K562 (cell line): ENCODE results near the gene GMEB2. TPM values are rescaled to one million over a fixed set of nuclear protein-coding genes. Genes with fewer than 3 reads are reported as not detected.

Experiments used
- HOXB6 ChIP-seq: fragments of 250-450 bp; sonication (Bioruptor Pico); IDR thresholded peaks from 2 replicates; pipeline ENCODE4 v1.5.1; 2022; ENCODE audit warnings: mild to moderate bottlenecking, borderline replicate concordance
- MTA1 ChIP-seq: fragments of 450-650 bp; IDR thresholded peaks from 2 replicates; pipeline ENCODE4 v1.6.1; 2017; ENCODE audit warnings: borderline replicate concordance
- MXI1 ChIP-seq: IDR thresholded peaks from 2 replicates; pipeline ENCODE4 v1.6.1; 2011; ENCODE audit warnings: low read depth, mild to moderate bottlenecking, improper control_type of control experiment, low read length
- MYNN ChIP-seq, 2 experiments: sonication (generic); formaldehyde crosslinking in 1 of 2; IDR thresholded peaks; 2 replicates each; pipeline versions ENCODE4 v1.5.0 to v1.6.1; 2016 to 2020; ENCODE audit warnings: antibody characterized with exemption in 1 of 2, missing genetic modification reagents in 1 of 2
- NR1H2 ChIP-seq: sonication (generic); formaldehyde crosslinking; IDR thresholded peaks from 2 replicates; pipeline ENCODE4 v1.4.0; 2020; ENCODE audit warnings: mild to moderate bottlenecking, missing genetic modification reagents
- polyA plus RNA-seq, 8 experiments: library from polyadenylated mRNA; depleted of rRNA in 4 of 8; stranded (reverse) in 5 of 8; unstranded in 3 of 8; fragments of >200 nt; fragmentation: Nextera tagmentation in 2 of 8; fragmentation: Illumina TruSeq in 1 of 8; extraction: Ambion mirVana in 2 of 8; extraction: Trizol in 1 of 8; gene quantifications; 2 replicates each; pipeline versions ENCODE4 v1.2.1 to v1.2.3, GENCODE V29; 2011 to 2014; ENCODE audit warnings: inconsistent platforms in 1 of 8, missing spikeins in 1 of 8
- total RNA-seq, 7 experiments: library from RNA; depleted of rRNA in 6 of 7; stranded (reverse); fragments of >200 nt in 6 of 7; fragmentation: Illumina TruSeq in 2 of 7; extraction: Trizol in 2 of 7; gene quantifications; 2 replicates each; pipeline versions ENCODE4 v1.2.1 to v1.2.3, GENCODE V29; 2011 to 2021; ENCODE audit warnings: low replicate concordance in 1 of 7
- TF ChIP-seq, protein P1 (sequence below): fragments of 200-600 bp; sonication (generic); IDR thresholded peaks from one replicate; pipeline ENCODE4 v1.6.1; 2012; ENCODE audit warnings: mild to moderate bottlenecking, low read depth, low read length, inconsistent platforms
- TF ChIP-seq, protein P2 (sequence below): sonication (generic); formaldehyde crosslinking; IDR thresholded peaks from 2 replicates; pipeline ENCODE4 v1.8.1; 2023; ENCODE audit warnings: mild to moderate bottlenecking, missing genetic modification reagents, moderate library complexity
- TF ChIP-seq, protein P3 (sequence below): fragments of 250-450 bp; sonication (Bioruptor Pico); IDR thresholded peaks from 2 replicates; pipeline ENCODE4 v1.9.0; 2021; ENCODE audit warnings: mild to moderate bottlenecking

The GMEB2 gene
- total and polyA plus RNA-seq, 9 of the 15 experiments (the other 6 are each of a cell fraction or from before 2014, with no cell fraction given) = 0.03 to 13.9 (median 6.3) TPM

DNA sequence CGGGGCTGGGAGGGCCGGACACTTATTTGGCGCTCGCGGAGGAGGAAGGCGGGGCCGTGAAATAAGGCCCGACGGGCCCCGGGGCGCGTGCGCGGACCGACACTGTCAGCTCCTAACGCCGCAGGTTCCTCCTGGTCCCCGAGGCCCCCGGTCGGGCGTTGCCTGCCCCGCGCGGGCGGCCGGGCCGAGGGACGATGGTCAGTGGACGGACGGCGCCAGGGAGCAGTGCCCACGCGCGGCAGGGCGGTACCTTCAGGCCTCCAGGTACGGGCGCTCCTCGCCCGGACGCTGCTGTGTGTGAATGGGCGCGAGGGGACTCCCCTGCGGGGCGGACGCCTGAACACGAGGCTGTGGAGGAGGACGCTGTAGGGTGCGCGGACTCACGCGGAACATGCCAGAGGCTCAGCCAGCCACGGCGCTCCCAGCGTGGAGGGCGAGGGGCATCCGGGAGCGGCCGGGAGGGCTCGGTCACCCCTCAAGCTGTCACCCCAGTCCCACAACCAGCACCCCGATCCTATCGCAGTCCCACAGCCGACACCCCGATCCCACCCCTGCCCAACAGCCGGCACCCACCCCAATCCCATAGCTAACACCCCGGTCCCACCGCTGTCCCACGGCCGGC, 339 bp upstream of the GMEB2 start (continued):
- TF ChIP-seq, protein P1, sequence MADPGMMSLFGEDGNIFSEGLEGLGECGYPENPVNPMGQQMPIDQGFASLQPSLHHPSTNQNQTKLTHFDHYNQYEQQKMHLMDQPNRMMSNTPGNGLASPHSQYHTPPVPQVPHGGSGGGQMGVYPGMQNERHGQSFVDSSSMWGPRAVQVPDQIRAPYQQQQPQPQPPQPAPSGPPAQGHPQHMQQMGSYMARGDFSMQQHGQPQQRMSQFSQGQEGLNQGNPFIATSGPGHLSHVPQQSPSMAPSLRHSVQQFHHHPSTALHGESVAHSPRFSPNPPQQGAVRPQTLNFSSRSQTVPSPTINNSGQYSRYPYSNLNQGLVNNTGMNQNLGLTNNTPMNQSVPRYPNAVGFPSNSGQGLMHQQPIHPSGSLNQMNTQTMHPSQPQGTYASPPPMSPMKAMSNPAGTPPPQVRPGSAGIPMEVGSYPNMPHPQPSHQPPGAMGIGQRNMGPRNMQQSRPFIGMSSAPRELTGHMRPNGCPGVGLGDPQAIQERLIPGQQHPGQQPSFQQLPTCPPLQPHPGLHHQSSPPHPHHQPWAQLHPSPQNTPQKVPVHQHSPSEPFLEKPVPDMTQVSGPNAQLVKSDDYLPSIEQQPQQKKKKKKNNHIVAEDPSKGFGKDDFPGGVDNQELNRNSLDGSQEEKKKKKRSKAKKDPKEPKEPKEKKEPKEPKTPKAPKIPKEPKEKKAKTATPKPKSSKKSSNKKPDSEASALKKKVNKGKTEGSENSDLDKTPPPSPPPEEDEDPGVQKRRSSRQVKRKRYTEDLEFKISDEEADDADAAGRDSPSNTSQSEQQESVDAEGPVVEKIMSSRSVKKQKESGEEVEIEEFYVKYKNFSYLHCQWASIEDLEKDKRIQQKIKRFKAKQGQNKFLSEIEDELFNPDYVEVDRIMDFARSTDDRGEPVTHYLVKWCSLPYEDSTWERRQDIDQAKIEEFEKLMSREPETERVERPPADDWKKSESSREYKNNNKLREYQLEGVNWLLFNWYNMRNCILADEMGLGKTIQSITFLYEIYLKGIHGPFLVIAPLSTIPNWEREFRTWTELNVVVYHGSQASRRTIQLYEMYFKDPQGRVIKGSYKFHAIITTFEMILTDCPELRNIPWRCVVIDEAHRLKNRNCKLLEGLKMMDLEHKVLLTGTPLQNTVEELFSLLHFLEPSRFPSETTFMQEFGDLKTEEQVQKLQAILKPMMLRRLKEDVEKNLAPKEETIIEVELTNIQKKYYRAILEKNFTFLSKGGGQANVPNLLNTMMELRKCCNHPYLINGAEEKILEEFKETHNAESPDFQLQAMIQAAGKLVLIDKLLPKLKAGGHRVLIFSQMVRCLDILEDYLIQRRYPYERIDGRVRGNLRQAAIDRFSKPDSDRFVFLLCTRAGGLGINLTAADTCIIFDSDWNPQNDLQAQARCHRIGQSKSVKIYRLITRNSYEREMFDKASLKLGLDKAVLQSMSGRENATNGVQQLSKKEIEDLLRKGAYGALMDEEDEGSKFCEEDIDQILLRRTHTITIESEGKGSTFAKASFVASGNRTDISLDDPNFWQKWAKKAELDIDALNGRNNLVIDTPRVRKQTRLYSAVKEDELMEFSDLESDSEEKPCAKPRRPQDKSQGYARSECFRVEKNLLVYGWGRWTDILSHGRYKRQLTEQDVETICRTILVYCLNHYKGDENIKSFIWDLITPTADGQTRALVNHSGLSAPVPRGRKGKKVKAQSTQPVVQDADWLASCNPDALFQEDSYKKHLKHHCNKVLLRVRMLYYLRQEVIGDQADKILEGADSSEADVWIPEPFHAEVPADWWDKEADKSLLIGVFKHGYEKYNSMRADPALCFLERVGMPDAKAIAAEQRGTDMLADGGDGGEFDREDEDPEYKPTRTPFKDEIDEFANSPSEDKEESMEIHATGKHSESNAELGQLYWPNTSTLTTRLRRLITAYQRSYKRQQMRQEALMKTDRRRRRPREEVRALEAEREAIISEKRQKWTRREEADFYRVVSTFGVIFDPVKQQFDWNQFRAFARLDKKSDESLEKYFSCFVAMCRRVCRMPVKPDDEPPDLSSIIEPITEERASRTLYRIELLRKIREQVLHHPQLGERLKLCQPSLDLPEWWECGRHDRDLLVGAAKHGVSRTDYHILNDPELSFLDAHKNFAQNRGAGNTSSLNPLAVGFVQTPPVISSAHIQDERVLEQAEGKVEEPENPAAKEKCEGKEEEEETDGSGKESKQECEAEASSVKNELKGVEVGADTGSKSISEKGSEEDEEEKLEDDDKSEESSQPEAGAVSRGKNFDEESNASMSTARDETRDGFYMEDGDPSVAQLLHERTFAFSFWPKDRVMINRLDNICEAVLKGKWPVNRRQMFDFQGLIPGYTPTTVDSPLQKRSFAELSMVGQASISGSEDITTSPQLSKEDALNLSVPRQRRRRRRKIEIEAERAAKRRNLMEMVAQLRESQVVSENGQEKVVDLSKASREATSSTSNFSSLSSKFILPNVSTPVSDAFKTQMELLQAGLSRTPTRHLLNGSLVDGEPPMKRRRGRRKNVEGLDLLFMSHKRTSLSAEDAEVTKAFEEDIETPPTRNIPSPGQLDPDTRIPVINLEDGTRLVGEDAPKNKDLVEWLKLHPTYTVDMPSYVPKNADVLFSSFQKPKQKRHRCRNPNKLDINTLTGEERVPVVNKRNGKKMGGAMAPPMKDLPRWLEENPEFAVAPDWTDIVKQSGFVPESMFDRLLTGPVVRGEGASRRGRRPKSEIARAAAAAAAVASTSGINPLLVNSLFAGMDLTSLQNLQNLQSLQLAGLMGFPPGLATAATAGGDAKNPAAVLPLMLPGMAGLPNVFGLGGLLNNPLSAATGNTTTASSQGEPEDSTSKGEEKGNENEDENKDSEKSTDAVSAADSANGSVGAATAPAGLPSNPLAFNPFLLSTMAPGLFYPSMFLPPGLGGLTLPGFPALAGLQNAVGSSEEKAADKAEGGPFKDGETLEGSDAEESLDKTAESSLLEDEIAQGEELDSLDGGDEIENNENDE = no peak
- TF ChIP-seq, protein P2, sequence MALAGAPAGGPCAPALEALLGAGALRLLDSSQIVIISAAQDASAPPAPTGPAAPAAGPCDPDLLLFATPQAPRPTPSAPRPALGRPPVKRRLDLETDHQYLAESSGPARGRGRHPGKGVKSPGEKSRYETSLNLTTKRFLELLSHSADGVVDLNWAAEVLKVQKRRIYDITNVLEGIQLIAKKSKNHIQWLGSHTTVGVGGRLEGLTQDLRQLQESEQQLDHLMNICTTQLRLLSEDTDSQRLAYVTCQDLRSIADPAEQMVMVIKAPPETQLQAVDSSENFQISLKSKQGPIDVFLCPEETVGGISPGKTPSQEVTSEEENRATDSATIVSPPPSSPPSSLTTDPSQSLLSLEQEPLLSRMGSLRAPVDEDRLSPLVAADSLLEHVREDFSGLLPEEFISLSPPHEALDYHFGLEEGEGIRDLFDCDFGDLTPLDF (CRISPR knock-in tag) = no peak
- TF ChIP-seq MTA1 (no peak), NR1H2 (CRISPR knock-in tag) (peak; percentile 89; the same call in 1 of the 2 replicates), MXI1 (peak; percentile 100), MYNN (IDR thresholded peaks at IDR 0.05) (no peak), MYNN (CRISPR knock-in tag; IDR thresholded peaks at IDR 0.05) (no peak), HOXB6 (no peak)
- TF ChIP-seq, protein P3, sequence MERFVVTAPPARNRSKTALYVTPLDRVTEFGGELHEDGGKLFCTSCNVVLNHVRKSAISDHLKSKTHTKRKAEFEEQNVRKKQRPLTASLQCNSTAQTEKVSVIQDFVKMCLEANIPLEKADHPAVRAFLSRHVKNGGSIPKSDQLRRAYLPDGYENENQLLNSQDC (CRISPR knock-in tag) = no peak
